Dendritic cell treated with granulocyte-macrophage colony-stimulating factor and Interleukin-4, amounts not matched to agents 40 ng/mL and 50 ng/mL, for 4 days (primary cell): ENCODE data around the gene TYW1.
"Not testable (repeated sequence)": the region's sequence is repeated elsewhere in the genome, so short reads cannot be mapped to it uniquely, and the experiment has no call there.

Experiments
- H3K27ac Mint-ChIP-seq: one replicate; pipeline ENCODE4 v1.8.0; 2022; ENCODE audit warnings: mild to moderate bottlenecking, mixed read lengths
- H3K27me3 Mint-ChIP-seq: one replicate; pipeline ENCODE4 v1.8.0; 2022; ENCODE audit warnings: mild to moderate bottlenecking, mixed read lengths
- H3K36me3 Mint-ChIP-seq: one replicate; pipeline ENCODE4 v1.8.0; 2022; ENCODE audit warnings: low read depth, mixed read lengths
- H3K4me1 Mint-ChIP-seq: one replicate; pipeline ENCODE4 v1.8.0; 2022; ENCODE audit warnings: low read depth, mixed read lengths
- H3K4me3 Mint-ChIP-seq: one replicate; pipeline ENCODE4 v1.8.0; 2022; ENCODE audit warnings: mild to moderate bottlenecking, moderate library complexity, mixed read lengths
- H3K9me3 Mint-ChIP-seq: one replicate; pipeline ENCODE4 v1.8.0; 2022; ENCODE audit warnings: mixed read lengths
- intact Hi-C: fragments of 100-400 bp; cut with micrococcal nuclease; formaldehyde crosslinking; loops from one replicate; pipeline ENCODE4 v1.15.0; 2022

TYW1 gene

DNA sequence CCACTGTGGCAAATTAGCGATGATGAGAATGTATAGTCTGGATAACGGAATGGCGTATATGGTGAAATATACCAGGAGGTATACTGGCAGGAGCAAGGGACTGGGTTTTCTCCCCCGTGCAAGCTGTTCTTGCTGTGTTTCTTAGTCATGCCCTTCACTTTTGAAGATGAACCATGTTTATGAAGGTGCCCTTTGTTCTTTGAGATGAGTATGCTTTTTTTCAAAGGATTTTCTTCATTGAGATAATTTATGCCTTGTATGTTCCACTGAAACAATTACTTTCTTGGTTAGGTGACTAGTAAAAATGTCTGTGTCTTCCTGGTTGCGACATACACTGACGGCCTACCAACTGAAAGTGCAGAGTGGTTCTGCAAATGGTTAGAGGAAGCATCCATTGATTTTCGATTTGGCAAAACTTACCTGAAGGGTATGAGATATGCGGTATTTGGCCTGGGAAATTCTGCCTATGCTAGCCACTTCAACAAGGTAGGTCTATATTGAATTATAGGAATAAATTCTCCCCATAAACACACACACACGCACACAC is 17.5 kb downstream of the TYW1 start:
- H3K27ac Mint-ChIP-seq, intact Hi-C loops, H3K4me1 Mint-ChIP-seq, H3K4me3 Mint-ChIP-seq, H3K27me3 Mint-ChIP-seq, H3K9me3 Mint-ChIP-seq: not testable (repeated sequence)
- peaks cover 91% of the 10 kb centered on the region for H3K36me3 Mint-ChIP-seq

DNA sequence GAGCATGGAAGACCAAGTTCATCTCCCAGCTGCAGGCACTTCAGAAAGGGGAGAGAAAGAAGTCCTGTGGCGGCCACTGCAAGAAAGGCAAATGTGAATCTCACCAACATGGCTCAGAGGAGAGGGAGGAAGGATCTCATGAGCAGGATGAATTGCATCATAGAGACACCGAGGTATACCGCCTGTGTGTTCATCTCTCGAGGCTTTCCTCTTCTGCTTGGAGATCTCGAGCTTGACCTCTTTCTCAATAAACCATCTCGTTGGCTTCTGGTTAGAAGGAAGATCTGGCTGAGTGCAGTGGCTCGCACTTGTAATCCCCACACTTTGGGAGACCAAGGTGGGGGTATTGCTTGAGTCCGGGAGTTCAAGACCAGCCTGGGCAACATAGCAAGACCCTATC is 21.3 kb downstream of the TYW1 start:
- peaks cover 89% of the 10 kb centered on the region for H3K36me3 Mint-ChIP-seq
- intact Hi-C loops, H3K4me1 Mint-ChIP-seq, H3K27me3 Mint-ChIP-seq, H3K9me3 Mint-ChIP-seq, H3K27ac Mint-ChIP-seq, H3K4me3 Mint-ChIP-seq: not testable (repeated sequence)

- Mint-ChIP-seq H3K4me1 (no peaks in the 10 kb centered on the region), H3K36me3 (peaks cover 89% of the 10 kb centered on the region), H3K27me3 (no peaks in the 10 kb centered on the region), H3K9me3 (no peaks in the 10 kb centered on the region), H3K4me3 (no peak overlapping the region), H3K27ac (no peak overlapping the region)
- intact Hi-C loops: no loop called here
Observed at GRCh38 chr7:67018940-67019339, 22.3 kb downstream of the TYW1 start.

- H3K9me3 Mint-ChIP-seq: no peaks in the 10 kb centered on the region
- H3K36me3 Mint-ChIP-seq: peaks cover 89% of the 10 kb centered on the region
- H3K27me3 Mint-ChIP-seq: no peaks in the 10 kb centered on the region
- intact Hi-C loops: no loop called here
- H3K27ac Mint-ChIP-seq: no peak overlapping the region
- H3K4me1 Mint-ChIP-seq: no peaks in the 10 kb centered on the region
- no peak overlapping the region for H3K4me3 Mint-ChIP-seq
Observed at GRCh38 chr7:67019562-67020390, 23.1 kb downstream of the TYW1 start.

GRCh38 chr7:67021260-67021659 is 24.6 kb downstream of the TYW1 start:
- Mint-ChIP-seq H3K9me3 (no peaks in the 10 kb centered on the region), H3K36me3 (peaks cover 87% of the 10 kb centered on the region), H3K4me1 (no peaks in the 10 kb centered on the region), H3K4me3 (no peak overlapping the region), H3K27ac (no peak overlapping the region), H3K27me3 (no peaks in the 10 kb centered on the region)
- intact Hi-C loops: no loop called here

DNA sequence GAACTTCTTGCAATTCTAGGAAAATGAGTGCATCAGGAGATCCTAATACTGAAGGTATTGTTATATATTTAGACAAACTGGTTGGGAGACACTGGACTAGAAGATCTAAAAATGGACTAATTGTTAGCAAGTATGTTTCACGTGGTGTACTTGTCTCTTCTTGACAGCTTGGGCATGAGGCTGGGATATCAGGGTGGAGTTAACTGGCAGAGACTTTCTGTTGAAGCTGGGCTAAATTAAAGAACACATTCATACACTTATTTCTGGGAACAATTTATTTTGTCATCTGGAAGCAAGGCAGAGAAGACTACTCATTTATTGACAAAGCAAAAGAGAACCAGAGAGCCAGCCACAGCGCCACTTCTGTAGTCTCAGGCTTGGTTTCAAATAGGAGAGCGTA is 25.9 kb downstream of the TYW1 start:
- Mint-ChIP-seq H3K27ac (no peak overlapping the region), H3K36me3 (peaks cover 94% of the 10 kb centered on the region), H3K9me3 (no peaks in the 10 kb centered on the region), H3K4me1 (no peaks in the 10 kb centered on the region), H3K4me3 (no peak overlapping the region), H3K27me3 (no peaks in the 10 kb centered on the region)
- intact Hi-C loops: no loop called here

GRCh38 chr7:67025459-67025858 is 28.8 kb downstream of the TYW1 start:
- intact Hi-C loops, H3K27me3 Mint-ChIP-seq, H3K4me3 Mint-ChIP-seq, H3K27ac Mint-ChIP-seq, H3K4me1 Mint-ChIP-seq: not testable (repeated sequence)
- H3K9me3 Mint-ChIP-seq: peaks cover 10% of the 10 kb centered on the region
- peaks cover 93% of the 10 kb centered on the region for H3K36me3 Mint-ChIP-seq

DNA sequence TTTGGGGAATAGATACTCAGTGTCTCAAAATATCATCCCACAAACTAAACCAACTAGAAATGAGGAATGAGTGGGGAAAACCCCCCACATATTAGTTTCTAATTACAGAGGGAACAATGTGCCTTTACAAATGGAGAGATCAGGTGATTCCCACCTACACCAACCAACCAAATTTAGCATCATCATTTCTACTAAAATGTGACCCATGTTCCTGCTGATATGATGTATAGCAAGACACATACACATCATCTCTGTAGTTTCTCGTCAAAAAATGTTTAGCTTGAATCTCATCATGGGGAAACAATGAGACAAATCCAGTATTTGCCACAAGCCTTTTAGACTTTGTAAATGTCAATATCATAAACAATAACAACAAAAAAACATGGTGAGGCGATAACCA is 35.1 kb downstream of the TYW1 start:
- H3K27ac Mint-ChIP-seq, intact Hi-C loops, H3K4me1 Mint-ChIP-seq, H3K27me3 Mint-ChIP-seq, H3K4me3 Mint-ChIP-seq: not testable (repeated sequence)
- Mint-ChIP-seq H3K36me3 (peaks cover 79% of the 10 kb centered on the region), H3K9me3 (peaks cover 10% of the 10 kb centered on the region)

DNA sequence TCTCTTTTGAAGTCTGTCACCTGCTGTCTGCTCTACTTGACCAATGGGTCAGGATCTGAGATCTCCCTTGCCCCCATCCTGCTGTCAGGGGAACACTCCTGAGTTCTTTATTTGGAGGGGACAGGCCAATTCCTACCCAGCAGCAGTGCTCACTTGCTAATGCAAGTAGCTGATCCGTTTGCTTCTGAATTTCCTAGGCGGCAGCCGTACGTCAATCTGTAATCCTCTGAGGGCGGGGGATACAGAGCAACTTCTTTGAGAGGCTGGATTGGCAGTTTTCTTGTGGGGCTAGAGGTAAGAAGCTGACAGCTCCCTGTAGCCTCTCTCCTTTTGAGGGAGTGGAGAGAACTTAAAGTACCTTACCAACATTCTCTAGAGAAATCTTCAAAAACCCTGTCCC is 36.6 kb downstream of the TYW1 start:
- Mint-ChIP-seq H3K27ac (no peak overlapping the region), H3K4me3 (no peak overlapping the region), H3K9me3 (peaks cover 10% of the 10 kb centered on the region), H3K27me3 (no peaks in the 10 kb centered on the region), H3K4me1 (no peaks in the 10 kb centered on the region), H3K36me3 (peaks cover 68% of the 10 kb centered on the region)
- intact Hi-C loops: no loop called here

- H3K4me3 Mint-ChIP-seq, intact Hi-C loops, H3K27me3 Mint-ChIP-seq, H3K4me1 Mint-ChIP-seq, H3K27ac Mint-ChIP-seq, H3K9me3 Mint-ChIP-seq: not testable (repeated sequence)
- H3K36me3 Mint-ChIP-seq: peaks cover 57% of the 10 kb centered on the region
Observed at GRCh38 chr7:67036432-67037395, 40.1 kb downstream of the TYW1 start.

GRCh38 chr7:67040832-67041231 is 44.2 kb downstream of the TYW1 start:
- H3K27me3 Mint-ChIP-seq, H3K4me3 Mint-ChIP-seq, intact Hi-C loops, H3K9me3 Mint-ChIP-seq, H3K27ac Mint-ChIP-seq: not testable (repeated sequence)
- H3K36me3 Mint-ChIP-seq: peaks cover 29% of the 10 kb centered on the region
- peaks cover 14% of the 10 kb centered on the region for H3K4me1 Mint-ChIP-seq

DNA sequence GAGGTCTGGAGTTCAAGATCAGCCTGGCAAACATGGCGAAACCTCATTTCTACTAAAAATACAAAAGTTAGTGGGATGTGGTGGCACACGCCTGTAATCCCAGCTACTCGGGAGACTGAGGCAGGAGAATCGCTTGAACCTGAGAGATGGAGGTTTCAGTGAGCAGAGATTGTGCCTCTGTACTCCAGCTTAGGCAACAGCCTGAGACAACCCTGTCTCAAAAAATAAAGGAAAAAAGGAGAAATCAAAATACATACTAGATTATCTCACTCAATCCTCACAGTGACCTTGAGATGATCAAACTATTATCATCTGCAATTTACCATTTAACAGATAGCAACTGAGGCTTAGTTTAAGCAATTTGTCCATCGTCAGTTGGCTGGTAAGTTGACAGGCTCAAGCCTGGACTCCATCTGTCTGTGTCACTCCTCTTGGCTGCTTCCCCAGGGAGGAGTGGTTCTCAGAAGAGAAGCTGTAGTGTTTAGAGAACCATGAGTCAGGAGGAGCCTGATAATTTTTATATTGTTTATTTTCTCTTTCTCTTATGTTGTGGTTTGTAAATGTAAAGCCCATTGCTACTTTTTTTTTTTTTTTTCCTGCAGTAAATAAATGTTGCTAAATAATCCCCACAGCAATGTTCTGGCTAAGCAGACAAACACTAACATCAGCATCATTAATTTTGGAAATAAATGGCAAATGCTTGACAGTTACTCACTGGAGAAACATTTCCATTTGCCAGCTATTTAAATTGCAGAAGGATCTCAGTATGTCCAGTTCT is 46.3 kb downstream of the TYW1 start:
- H3K9me3 Mint-ChIP-seq, H3K4me3 Mint-ChIP-seq, H3K27me3 Mint-ChIP-seq, H3K27ac Mint-ChIP-seq, intact Hi-C loops: not testable (repeated sequence)
- H3K4me1 Mint-ChIP-seq: peaks cover 14% of the 10 kb centered on the region
- H3K36me3 Mint-ChIP-seq: peaks cover 22% of the 10 kb centered on the region

- H3K27ac Mint-ChIP-seq, H3K27me3 Mint-ChIP-seq, H3K4me3 Mint-ChIP-seq, intact Hi-C loops, H3K9me3 Mint-ChIP-seq: not testable (repeated sequence)
- Mint-ChIP-seq H3K4me1 (peaks cover 14% of the 10 kb centered on the region), H3K36me3 (peaks cover 25% of the 10 kb centered on the region)
Observed at GRCh38 chr7:67043559-67043930, 46.9 kb downstream of the TYW1 start.
